Astrocyte (in vitro differentiated cells and primary cell): Measurements from ENCODE around the gene ST6GALNAC2.

ENCODE experiments used
- CTCF ChIP-seq: IDR thresholded peaks from 2 replicates; pipeline ENCODE4 v1.5.1; 2011; ENCODE audit warnings: low read depth, mild to moderate bottlenecking, inconsistent platforms, low read length, moderate library complexity; ENCODE audit not compliant: insufficient read depth
- EZH2 ChIP-seq: IDR thresholded peaks from 2 replicates; pipeline ENCODE4 v1.6.1; 2012; ENCODE audit warnings: mild to moderate bottlenecking, low read length, inconsistent platforms; ENCODE audit not compliant: insufficient read depth

GRCh38 chr17:76612465-76612864 lies 26.8 kb upstream of the ST6GALNAC2 start:
- TF ChIP-seq CTCF = no peak
- TF ChIP-seq EZH2 = no peak
